ENCODE measurements around the gene ABL2. TPM values are rescaled to one million over a fixed set of nuclear protein-coding genes. Genes with fewer than 3 reads are reported as not detected.
"Not testable (repeated sequence)": the region's sequence is repeated elsewhere in the genome, so short reads cannot be mapped to it uniquely, and the experiment has no call there.

Gene ABL2
- total RNA-seq, 1 experiment from 2014 or later: 14.1 TPM

DNA sequence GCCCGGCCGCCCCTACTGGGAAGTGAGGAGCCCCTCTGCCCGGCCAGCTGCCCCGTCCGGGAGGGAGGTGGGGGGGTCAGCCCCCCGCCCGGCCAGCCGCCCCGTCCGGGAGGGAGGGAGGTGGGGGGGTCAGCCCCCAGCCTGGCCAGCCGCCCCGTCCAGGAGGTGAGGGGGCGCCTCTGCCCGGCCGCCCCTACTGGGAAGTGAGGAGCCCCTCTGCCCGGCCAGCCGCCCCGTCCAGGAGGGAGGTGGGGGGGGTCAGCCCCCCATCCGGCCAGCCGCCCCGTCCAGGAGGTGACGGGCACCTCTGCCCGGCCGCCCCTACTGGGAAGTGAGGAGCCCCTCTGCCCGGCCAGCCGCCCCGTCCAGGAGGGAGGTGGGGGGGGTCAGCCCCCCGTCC, 93.8 kb downstream of the ABL2 start:
- DNase-seq (ENCODE audit: low read depth): not testable (repeated sequence)

DNA sequence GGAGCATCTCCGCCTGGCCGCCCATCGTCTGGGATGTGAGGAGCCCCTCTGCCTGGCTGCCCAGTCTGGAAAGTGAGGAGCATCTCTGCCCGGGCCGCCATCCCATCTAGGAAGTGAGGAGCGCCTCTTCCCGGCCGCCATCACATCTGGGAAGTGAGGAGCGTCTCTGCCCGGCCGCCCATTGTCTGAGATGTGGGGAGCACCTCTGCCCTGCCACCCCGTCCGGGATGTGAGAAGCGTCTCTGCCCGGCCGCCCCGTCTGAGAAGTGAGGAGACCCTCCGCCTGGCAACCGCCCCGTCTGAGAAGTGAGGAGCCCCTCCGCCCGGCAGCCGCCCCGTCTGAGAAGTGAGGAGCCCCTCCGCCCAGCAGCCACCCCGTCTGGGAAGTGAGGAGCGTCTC, 94.3 kb downstream of the ABL2 start:
- not testable (repeated sequence) for DNase-seq (ENCODE audit: low read depth)

DNA sequence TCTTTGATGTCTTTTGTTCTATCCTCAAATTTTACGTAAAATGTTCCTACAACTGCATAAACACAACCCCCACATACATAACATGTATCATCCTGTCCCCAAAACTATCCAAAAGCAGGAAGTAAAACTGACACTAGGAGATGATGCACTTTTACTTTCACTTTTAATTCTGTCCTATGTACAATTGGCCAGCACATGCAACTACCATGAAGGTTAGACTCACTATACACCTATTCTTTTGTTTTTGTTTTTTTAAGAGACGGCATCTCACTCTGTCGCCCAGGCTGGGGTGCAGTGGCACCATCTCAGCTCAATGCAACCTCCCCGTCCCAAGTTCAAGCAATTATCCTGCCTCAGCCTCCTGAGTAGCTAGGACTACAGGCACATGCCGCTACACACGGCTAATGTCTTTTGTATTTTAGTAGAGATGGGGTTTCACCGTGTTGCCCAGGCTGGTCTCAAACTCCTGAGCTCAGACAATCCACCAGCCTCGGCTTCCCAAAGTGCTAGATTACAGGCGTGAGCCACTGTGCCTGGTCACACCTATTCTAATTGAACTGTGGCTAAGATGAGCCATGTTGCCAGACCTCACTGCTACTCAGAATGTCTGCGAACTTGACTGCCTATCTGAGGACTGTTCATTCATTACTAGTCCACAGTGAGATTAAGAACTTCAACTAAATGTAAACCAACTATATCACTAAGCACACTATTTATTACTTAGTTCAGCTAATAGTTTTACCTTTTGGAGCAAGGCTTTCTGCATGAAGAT, 99.6 kb downstream of the ABL2 start:
- DNase-seq (ENCODE audit: low read depth): peak; percentile 62

DNA sequence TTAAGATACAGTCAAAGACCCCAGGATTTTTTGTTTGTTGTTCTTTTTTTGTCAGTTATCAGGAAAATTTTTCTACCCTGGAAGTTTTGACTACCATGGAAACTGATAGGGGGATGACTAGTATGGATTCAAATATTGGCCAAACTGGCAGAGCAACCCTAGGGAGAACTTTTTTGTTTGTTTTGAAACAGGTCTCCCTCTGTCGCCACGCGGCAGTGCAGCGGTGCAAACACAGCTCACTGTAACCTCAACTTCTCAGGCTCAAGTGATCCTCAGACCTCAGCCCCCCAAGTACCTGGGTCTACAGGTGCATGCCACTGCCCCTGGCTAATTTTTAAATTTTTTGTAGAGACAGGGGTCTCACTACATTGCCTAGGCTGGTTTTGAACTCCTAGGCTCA, 101.0 kb downstream of the ABL2 start:
- DNase-seq (ENCODE audit: low read depth): no peak

DNA sequence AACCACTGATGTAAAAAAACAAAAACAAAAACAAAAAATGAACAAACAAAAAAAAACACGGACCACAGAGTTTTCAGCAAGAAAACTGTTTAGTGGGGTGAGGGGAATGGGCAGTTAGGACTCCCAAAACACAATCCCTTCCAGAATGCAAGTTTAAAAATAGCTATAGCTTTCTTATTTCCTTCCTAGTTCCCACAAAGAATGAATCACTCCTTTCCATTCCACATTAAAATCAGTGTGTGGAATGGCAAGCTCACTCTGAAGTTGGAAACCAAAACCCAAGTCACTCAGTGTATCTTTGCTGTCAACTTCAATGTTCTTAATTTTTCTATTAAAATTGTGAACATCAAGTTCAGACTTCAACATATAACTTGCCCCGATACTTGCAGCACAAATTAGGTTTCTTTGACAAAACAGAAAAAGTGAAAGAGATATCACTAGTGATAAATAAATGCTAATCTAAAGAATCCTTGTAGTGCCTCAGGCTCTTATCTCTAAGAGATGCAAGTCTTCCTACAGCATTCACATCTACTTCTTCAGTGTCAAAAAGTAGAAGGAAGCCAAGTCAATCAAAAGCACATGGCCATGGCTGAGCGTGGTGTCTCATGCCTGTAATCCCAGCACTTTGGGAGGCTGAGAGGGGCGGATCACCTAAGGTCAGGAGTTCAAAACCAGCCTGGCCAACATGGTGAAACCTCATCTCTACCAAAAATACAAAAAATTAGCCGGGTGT, 102.1 kb downstream of the ABL2 start:
- peak; percentile 73 for DNase-seq (ENCODE audit: low read depth)

DNA sequence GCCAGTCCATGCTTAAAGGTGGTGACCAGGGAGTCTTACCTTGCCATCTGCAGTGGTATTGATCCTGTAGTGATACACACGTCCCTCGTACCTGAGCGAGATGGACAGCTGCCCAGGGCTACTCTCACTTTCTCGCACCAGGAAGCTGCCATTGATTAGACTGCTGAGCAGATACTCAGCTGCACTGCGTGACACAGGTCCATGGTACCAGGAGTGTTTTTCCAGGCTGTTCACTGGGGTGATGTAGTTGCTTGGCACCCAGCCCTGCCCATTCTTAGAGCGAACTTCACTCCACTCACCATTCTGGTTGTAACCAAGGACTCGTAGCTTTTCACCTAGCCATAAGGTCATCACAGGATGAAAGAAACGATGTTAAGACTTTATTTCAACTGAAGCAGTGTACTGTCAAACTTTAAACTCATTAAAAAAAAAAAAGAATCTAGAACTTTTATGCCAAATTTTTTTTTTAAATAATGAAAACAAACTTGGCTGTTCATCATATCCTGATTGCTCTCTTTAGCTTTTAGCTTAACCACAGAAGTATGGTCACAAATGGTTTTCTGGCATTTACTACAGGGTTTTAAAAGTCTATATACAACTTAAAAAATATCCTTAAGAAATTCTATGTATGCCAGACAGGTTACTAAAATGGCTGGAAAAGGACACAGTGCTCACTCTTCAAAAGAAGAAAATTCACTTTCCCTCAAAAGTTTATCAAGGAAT, 103.0 kb downstream of the ABL2 start:
- peak; percentile 29 for DNase-seq (ENCODE audit: low read depth)

DNA sequence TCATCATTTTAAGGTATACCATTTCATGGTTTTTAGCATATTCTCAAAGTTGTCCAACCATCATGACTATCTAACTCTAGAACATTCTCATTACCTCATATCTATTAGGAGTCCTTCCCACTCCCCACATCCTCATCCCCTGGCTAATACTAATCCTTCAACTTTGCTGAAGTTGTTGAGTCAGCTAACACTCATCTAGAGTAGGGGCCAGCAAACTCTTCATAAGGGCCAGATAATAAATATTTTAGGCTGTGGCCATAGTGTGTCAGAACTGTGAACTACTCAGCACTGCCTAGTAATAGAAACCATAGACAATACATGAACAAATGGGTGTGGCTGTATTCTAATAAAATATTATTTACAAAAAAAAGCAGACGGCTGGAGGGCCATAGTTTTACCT, 104.6 kb downstream of the ABL2 start:
- no peak for DNase-seq (ENCODE audit: low read depth)

DNA sequence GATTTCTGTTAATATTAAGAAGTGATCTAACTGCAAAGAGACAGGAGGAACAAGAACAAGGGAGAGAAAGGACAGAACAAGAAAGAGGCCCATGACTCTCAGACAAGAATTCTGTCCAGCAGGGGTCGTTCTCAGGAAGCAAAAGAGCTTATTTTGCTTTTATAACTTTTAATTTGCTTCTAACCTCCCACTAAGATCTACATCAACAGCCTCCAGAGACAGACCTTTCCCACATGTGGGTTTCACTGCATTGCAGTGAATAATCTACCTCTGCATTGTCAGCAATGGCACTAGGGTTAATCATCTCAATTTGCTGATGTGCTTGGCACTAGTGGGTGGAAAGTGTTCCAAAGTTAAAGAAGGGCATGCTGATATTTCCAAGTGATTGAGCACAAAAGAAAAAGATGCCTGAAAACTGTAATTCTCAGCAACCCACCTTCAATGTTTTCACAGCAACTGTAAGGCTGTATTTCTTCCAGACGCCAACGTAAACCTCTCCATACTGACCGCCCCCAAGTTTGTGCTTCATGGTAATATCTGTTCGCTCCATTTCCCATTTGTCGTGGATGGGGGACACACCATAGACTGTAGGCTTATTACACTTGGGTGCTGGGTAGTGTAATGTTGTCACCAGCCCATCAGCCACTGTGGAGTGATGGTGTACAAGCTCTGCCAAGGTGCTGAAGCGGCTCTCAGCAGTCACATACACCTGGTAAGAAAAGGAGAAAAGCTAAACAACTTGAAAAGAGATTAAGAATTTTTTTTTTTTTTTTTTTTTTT, 108.1 kb downstream of the ABL2 start:
- peak; percentile 51 for DNase-seq (ENCODE audit: low read depth)

DNA sequence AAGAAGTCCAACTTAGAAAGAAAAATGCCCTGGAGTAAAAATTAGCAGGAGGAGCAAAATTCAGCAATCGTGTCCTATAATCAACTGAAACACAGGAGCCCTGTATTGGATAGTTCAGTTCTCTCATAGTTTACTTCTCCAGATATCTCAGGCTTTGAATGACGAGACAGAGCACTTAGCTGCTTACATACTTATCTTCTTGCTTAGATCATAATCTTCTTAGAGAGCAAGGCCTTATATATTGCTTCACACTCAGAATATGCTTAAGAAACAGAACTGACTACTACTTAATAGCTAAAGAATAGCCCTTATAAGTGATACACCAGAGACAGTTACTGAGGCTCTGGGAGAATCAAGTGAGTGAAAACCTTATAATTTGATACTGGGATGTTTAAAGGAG, 108.7 kb downstream of the ABL2 start:
- DNase-seq (ENCODE audit: low read depth): no peak

DNA sequence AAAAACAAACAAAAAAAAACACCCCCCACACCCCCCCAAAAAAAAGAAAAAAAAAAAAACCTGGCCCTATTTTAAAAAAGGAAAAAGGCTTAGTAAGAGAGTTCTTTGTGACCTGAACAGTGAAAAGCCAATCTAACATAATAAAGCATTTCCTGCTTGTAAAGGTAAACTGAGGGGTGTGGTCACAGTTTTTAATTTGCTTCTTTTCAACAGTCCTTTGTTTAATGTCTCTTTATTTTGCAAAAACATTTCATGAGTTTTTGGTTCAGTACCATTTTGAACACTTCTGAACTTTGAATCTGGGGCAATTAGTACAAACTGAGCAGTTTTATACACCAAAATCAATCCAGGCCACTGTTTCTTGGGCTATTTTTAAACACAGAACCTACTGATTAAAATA, 110.0 kb downstream of the ABL2 start:
- no peak for DNase-seq (ENCODE audit: low read depth)

DNA sequence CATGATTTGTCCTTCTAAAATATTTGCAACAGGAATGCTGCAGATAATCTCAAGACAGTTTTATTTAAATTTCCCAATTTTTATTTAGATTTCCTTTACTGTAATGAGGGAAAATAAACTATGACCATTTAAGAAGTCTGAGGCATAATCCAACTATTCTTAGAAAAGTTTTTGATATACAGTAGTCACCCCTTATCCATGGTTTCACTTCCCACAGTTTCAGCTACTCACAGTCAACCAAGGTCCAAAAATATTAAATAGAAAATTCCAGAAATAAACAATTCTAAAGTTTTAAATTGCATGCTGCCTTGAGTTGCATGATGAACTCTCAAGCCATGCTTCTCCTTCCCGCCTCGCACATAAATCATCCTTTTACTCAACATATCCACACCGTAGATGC, 114.3 kb downstream of the ABL2 start:
- no peak for DNase-seq (ENCODE audit: low read depth)

DNA sequence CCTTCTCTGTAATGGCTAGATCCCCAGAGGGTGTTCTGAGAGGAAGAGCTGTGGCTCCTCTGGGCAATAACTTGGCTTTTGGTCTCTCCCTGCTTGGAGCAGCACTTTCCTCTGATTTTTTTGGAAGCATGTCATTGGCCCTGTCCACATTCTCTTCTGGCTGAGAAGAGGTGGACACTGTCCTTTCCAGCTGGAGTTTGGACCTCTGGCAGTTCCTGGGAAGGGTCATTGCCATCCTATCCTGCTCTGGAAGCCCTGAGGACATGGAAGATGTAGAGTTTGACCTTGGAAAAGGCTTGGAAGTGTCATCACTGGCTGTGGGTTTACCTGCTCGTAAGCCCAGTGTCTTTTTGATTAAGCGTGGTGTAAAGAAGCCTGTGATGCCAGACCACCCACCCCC, 120.8 kb downstream of the ABL2 start:
- no peak for DNase-seq (ENCODE audit: low read depth)

DNA sequence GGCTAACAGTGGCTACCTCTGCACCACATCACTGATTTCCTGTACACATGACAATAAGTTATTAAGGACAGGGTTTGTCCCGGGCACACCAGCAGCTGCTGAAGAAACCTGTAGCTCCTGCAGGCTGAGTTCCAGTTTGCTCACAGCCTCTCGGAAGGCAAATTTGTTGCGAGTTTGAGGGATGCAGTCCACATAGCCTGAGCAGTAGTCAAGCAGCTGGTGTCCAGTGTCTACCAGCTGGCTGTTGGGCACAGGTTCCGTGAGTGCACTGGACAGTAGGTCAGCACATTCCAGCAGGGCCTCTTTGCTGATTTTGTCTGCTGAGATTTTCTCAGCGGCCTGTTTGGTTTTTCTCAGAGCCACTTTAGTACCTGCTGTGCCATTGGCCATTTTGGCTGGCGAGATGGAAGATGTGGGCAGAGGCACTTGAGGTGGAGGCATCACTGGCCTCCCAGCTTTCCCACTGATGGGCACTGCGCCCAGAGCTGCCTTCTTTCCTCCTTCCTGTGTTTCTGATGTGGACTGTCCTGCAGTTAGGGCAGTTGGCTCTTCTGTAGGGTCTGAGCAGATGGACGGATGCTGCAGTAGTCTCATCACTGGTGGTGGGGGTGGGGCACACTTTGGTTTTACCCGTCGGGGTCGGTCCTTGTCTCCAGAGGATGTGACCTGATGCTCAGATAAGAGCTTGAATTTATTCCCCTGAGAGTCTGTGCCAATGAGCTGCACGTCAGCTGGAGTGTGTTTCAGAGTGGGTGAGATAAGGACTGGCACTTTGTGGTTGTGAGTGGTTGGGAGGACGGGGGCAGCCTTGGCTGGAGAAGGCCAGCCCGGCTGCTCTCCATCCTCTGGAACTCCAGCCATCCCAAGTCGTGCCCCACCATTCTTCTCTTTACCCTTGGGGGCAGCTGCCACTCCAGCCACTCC, 121.5 kb downstream of the ABL2 start:
- DNase-seq (ENCODE audit: low read depth): no peak

DNA sequence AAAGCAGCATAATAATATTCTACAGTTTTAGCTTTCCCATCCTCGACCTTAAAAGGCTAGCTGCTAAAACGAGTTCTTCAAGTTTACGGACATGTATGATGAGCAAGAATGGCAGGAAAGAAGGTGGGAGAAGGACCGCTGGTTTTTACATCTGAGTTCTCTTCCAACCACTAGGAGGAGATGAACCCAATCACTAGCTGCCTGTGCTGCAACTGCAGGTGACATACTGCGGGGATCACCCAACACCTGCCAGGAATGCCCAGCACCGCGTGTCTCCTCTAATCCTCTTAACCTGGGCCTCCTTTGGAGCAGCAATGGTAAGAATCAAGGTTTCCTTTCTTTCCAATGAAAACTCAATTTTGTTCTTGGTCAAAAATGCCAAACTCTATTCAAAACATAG, 124.1 kb downstream of the ABL2 start:
- no peak for DNase-seq (ENCODE audit: low read depth)

DNA sequence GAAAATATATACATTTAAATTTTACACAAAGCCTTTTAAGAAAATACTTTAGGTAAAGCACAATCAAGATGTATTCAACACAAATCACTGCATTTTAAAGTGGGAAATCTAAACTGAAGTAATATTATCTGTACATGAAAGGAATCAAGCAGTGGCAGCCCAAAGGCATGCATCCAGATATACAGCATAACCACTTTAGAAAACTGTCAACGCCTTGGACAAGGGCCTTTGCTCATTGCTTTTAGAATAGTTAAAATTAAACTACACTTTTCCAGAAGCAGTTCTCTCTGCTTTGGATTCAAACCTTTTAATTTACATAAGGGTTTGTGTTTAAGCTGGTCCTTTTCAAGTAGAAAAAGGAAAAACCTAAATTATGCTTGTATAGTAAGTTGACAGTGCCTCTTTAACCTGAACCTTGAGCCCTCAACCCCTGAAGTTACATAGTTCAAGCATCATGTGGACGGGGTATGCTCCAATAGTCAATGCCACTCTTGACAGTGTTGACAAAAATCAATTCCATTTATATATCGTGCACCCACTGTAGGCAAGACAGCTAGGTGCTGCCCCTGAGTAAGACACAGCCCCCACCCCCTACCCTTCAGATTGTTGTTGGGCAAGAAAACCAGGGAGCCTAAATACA, 124.7 kb downstream of the ABL2 start:
- no peak for DNase-seq (ENCODE audit: low read depth)

DNA sequence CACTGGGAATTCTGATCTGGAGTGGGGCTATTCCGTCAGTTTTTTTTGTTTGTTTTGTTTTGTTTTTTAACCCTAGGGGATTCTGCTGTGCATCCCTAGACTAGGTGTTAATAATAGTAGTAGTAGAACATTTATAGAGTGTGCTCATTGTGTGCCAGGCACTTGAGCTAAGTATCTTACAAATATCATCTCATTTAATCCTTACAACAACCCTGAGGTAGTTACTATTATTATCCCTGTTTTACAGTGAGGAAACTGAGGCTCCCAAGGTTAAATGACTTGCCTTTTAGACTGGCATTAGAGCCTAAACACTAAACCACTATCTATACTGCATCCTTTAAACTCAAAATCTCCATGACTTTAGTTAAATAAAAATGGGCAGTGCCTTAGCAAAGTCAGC, 125.5 kb downstream of the ABL2 start:
- no peak for DNase-seq (ENCODE audit: low read depth)

DNA sequence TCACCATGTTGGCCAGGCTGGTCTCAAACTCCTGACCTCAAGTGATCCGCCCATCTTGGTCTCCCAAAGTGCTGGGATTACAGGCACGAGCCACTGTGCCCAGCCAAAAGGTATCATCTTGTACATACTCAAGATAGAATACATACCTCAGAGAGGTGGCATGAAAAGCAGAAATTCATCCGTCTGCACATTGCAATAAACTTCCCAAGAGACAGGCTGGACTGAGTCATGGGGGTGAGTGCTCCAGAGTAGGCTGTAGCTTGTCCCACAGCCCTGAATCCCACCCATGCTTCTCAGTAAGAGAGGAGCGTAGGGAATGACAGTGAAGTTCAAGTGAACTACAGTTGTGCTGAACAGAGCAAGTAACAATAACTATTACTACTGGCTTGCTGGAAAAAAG, 127.9 kb downstream of the ABL2 start:
- no peak for DNase-seq (ENCODE audit: low read depth)

DNA sequence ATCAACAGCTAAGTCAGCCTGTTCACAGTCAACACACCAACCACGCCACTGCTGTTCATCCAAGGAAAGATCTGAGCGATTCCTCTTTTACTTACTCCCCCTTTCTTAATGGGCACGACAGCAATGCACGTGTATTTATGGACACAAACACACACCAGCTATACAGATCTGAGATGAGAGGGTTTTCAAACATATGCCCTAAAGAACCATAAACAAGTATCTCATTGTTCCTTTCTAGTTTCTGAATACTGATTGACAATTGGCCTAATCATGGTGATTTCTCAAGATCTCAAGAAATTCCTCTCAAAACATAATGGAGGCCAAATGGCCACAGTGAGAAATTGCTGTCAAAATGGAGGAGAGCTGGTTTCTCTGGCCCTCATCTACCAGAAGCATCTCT, 129.6 kb downstream of the ABL2 start:
- no peak for DNase-seq (ENCODE audit: low read depth)

DNA sequence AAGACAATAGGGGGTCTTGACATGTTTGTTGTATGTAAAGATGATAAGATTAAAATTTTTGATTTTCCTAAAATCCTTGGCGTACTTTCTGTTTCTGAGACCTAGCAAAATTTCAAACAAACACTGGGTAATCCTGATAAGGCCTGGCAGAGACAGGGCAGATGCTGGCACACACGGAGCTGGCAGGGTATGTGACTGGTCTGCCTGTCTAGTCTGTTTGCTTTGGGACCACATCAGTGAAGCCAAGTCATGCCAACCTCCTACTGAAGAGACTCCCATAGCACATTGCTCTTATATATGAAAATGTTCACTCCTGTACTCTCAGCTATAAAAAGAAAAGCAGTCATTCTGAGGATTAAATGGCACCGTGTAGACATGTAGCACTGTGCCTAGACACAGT, 133.6 kb downstream of the ABL2 start:
- no peak for DNase-seq (ENCODE audit: low read depth)

DNA sequence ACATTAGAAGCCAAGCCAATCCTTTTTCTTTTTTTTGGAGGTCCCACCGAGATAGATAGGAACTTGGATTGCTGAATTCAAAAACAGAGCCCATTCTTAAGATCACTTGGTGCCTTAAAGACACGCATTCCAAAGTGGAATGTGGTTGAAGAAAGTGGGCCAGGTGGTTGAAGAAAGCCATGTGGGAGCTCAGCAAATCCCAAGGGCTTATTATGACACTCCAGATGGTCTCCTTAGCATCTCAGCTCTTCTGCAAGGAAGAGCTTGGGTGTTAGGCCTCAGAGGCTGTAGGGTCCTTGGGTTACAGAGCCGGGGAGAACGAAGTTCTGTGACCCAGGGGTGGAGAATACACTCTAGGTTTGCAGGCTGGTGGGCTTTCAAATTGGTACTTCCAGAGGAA, 134.1 kb downstream of the ABL2 start:
- no peak for DNase-seq (ENCODE audit: low read depth)

Data from RPMI7951 (cell line).